ENCODE results near the gene UBR4.

UBR4 gene

GRCh38 chr1:19032701-19033514 is 177.2 kb downstream of the UBR4 start:
- no peak for DNase-seq

GRCh38 chr1:19032413-19032695 is 177.7 kb downstream of the UBR4 start:
- no peak for DNase-seq

GRCh38 chr1:19029191-19030085 is 180.6 kb downstream of the UBR4 start:
- DNase-seq: no peak

GRCh38 chr1:19028546-19029129 is 181.4 kb downstream of the UBR4 start:
- no peak for DNase-seq

GRCh38 chr1:19028110-19028509 is 182.0 kb downstream of the UBR4 start:
- no peak for DNase-seq
